ENCODE results near the gene MEX3C.

MEX3C gene

DNA sequence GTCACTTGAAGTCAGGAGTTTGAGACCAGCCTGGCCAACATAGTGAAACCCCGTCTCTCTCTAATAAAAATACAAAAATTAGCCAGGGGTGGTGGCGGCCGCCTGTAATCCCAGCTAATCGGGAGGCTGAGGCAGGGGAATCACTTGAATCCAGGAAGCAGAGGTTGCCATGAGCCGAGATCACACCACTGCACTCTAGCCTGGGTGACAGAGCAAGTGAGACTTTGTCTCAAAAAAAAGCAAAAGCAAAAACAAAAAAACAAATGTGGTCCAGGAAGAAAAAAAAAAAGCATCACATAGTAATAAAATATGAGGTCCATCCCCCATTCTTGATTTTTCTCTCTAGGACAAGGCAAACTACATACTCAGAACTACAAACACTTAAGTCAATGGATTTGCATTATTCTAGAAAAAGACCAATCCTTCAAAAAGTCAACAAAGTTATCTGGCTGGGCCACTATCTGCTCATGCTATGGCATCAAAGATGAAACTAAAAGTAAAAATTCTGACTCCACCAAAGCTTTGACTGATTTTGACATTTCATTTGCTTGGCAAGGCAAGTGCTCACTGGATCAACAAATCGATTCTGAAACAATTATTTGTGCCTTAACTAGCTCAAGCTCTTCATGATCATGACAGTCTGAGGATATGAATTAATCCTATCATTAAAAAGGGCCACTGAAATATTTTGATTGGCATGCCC is 28.4 kb downstream of the MEX3C start:
- H2AFZ ChIP-seq (ENCODE audit: low read length), result no peak overlapping the region
- peaks cover 28% of the 10 kb centered on the region for H4K20me1 ChIP-seq (ENCODE audit: insufficient read depth, low read length, poor library complexity, severe bottlenecking)
- H3K79me2 ChIP-seq (ENCODE audit: insufficient read depth, low read length), result peaks cover 15% of the 10 kb centered on the region; the same call in 1 of the 2 replicates
- no peaks in the 10 kb centered on the region for H3K9me3 ChIP-seq (ENCODE audit: insufficient read depth, low read depth, low read length)
- no peak overlapping the region for H3K4me2 ChIP-seq (ENCODE audit: low read depth, low read length, poor library complexity, severe bottlenecking)
- H3K36me3 ChIP-seq (ENCODE audit: insufficient read depth, low read length), result peaks cover 16% of the 10 kb centered on the region; the same call in 1 of the 2 replicates
- TF ChIP-seq, protein P1, sequence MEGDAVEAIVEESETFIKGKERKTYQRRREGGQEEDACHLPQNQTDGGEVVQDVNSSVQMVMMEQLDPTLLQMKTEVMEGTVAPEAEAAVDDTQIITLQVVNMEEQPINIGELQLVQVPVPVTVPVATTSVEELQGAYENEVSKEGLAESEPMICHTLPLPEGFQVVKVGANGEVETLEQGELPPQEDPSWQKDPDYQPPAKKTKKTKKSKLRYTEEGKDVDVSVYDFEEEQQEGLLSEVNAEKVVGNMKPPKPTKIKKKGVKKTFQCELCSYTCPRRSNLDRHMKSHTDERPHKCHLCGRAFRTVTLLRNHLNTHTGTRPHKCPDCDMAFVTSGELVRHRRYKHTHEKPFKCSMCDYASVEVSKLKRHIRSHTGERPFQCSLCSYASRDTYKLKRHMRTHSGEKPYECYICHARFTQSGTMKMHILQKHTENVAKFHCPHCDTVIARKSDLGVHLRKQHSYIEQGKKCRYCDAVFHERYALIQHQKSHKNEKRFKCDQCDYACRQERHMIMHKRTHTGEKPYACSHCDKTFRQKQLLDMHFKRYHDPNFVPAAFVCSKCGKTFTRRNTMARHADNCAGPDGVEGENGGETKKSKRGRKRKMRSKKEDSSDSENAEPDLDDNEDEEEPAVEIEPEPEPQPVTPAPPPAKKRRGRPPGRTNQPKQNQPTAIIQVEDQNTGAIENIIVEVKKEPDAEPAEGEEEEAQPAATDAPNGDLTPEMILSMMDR (conservative IDR thresholded peaks at IDR 0.05; ENCODE audit: low read length), result no peak
- no peak for TF ChIP-seq EZH2phosphoT487 (IDR thresholded peaks at IDR 0.05; ENCODE audit: borderline replicate concordance)
- no peaks in the 10 kb centered on the region for H3F3A ChIP-seq (ENCODE audit: low read depth)
- H3K27me3 ChIP-seq (ENCODE audit: insufficient read depth, low read length, poor library complexity, severe bottlenecking), result no peaks in the 10 kb centered on the region
- no peak overlapping the region for H3K9ac ChIP-seq (ENCODE audit: low read depth, low read length, poor library complexity, severe bottlenecking)
- no peaks in the 10 kb centered on the region for H3K4me1 ChIP-seq (ENCODE audit: insufficient read depth, low read length, poor library complexity, severe bottlenecking)
- H3K4me3 ChIP-seq (ENCODE audit: low read length, poor library complexity, severe bottlenecking), result no peak overlapping the region
- no peaks in the 10 kb centered on the region for H3K9me2 ChIP-seq (replicated peaks; ENCODE audit: low read depth, low read length)

DNA sequence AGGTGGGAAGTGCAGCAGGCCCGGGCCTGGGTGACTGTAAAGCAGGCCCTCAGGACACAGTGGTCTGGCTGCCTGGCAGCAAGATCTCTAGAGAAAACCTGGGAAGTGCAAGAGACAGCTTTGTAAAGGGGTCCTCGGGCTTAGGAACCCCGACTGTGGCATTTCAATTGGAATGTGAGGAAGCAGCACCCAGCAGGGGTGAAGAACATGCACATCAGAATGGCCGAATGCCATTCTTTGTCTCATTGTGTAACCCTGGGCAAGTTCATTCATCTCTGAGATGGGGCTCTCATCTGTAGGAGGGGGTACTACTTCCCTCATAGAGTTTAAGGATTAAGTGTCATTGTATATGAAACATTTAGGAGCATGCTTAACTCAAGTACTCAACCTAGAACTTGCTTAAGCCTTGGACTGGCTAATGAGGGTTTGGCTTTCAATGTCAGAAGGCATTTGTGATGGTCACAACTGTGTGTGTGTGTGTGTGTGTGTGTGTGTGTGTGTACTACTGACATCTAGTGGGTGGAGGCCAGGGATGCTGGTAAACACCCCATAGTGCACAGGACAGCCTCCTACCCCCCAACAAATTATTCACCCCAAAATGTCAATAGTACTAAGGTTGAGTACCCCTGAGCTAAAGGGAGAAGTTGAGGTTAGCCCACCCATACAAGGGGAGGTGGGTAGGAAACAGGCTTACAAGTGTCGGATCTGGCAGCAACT is 29.3 kb downstream of the MEX3C start:
- no peak overlapping the region for H2AFZ ChIP-seq (ENCODE audit: low read length)
- H3K4me3 ChIP-seq (ENCODE audit: low read length, poor library complexity, severe bottlenecking), result no peak overlapping the region
- H3K9me3 ChIP-seq (ENCODE audit: insufficient read depth, low read depth, low read length), result no peaks in the 10 kb centered on the region
- H3K9me2 ChIP-seq (replicated peaks; ENCODE audit: low read depth, low read length), result no peaks in the 10 kb centered on the region
- peaks cover 2% of the 10 kb centered on the region for H3K4me1 ChIP-seq (ENCODE audit: insufficient read depth, low read length, poor library complexity, severe bottlenecking)
- H4K20me1 ChIP-seq (ENCODE audit: insufficient read depth, low read length, poor library complexity, severe bottlenecking), result peaks cover 20% of the 10 kb centered on the region
- no peak for TF ChIP-seq EZH2phosphoT487 (IDR thresholded peaks at IDR 0.05; ENCODE audit: borderline replicate concordance)
- TF ChIP-seq, protein P1 (conservative IDR thresholded peaks at IDR 0.05; ENCODE audit: low read length), result peak; percentile 41
- peaks cover 8% of the 10 kb centered on the region; the same call in 1 of the 2 replicates for H3K36me3 ChIP-seq (ENCODE audit: insufficient read depth, low read length)
- H3K4me2 ChIP-seq (ENCODE audit: low read depth, low read length, poor library complexity, severe bottlenecking), result no peak overlapping the region
- 0 out of 2 replicates have a peak, but pooled peaks cover 7% of the 10 kb centered on the region for H3K79me2 ChIP-seq (ENCODE audit: insufficient read depth, low read length)
- no peak overlapping the region for H3K9ac ChIP-seq (ENCODE audit: low read depth, low read length, poor library complexity, severe bottlenecking)
- H3F3A ChIP-seq (ENCODE audit: low read depth), result no peaks in the 10 kb centered on the region
- no peaks in the 10 kb centered on the region for H3K27me3 ChIP-seq (ENCODE audit: insufficient read depth, low read length, poor library complexity, severe bottlenecking)

GRCh38 chr18:51165296-51165695 is 32.2 kb downstream of the MEX3C start:
- Histone ChIP-seq H3K4me3 (ENCODE audit: low read length, poor library complexity, severe bottlenecking) (no peak overlapping the region), H3K4me2 (ENCODE audit: low read depth, low read length, poor library complexity, severe bottlenecking) (no peak overlapping the region), H3F3A (ENCODE audit: low read depth) (no peaks in the 10 kb centered on the region), H3K9me3 (ENCODE audit: insufficient read depth, low read depth, low read length) (no peaks in the 10 kb centered on the region), H3K27me3 (ENCODE audit: insufficient read depth, low read length, poor library complexity, severe bottlenecking) (no peaks in the 10 kb centered on the region), H3K9ac (ENCODE audit: low read depth, low read length, poor library complexity, severe bottlenecking) (no peak overlapping the region), H4K20me1 (ENCODE audit: insufficient read depth, low read length, poor library complexity, severe bottlenecking) (no peaks in the 10 kb centered on the region), H2AFZ (ENCODE audit: low read length) (no peak overlapping the region), H3K79me2 (ENCODE audit: insufficient read depth, low read length) (no peaks in the 10 kb centered on the region), H3K4me1 (ENCODE audit: insufficient read depth, low read length, poor library complexity, severe bottlenecking) (peaks cover 21% of the 10 kb centered on the region), H3K9me2 (replicated peaks; ENCODE audit: low read depth, low read length) (no peaks in the 10 kb centered on the region), H3K36me3 (ENCODE audit: insufficient read depth, low read length) (no peaks in the 10 kb centered on the region)
- no peak for TF ChIP-seq EZH2phosphoT487 (IDR thresholded peaks at IDR 0.05; ENCODE audit: borderline replicate concordance)
- TF ChIP-seq, protein P1 (conservative IDR thresholded peaks at IDR 0.05; ENCODE audit: low read length), result no peak
